NCI-H1092 (cell line): ENCODE data around the gene DMD.

Source experiments
- DNase-seq: peaks from one replicate; lab custom pipeline; 2025; lab: John Stamatoyannopoulos, UW

DMD gene

GRCh38 chrX:31858915-31859314, 1352.4 kb downstream of the DMD start:
- no peak for DNase-seq

DNA sequence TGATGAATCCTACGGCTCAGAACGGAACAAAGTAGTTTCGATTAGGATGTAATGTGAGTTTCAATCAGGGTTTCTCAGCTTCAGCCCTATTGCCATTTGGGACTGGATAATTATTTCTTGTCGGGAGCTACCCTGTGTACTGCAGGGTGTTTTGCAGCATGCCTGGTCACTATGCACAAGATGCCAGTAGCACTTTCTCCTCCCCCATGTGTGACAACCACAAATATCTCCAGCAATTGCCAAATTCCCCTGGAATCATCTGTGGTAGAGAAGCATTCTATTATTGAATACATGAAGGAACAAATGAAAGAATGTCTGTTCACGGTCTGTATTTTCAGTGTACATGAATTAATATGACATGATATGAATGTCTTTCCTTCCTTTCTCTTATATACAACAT, 1356.6 kb downstream of the DMD start:
- DNase-seq = no peak

DNA sequence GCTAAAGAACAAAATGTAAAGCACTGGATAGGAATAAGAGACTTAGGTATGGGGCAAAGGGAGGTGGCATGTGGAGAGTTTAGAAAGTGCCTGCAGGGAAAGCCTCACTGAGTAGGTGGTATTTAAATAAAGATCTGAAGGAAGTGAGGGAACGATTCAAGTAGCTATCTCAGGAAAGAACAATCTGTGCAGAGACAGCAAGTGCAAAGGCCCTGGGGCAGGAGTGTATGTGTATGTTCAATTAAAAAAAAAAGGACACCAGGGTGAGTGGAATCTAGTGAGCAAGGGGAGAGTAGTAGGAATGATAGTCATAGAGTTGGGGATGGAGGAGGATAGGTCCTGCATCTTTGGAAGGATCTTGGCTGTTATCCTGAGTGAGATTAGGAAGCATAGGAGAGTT, 1359.6 kb downstream of the DMD start:
- no peak for DNase-seq

- DNase-seq = no peak
Observed at GRCh38 chrX:31847773-31848172, 1363.6 kb downstream of the DMD start.

DNA sequence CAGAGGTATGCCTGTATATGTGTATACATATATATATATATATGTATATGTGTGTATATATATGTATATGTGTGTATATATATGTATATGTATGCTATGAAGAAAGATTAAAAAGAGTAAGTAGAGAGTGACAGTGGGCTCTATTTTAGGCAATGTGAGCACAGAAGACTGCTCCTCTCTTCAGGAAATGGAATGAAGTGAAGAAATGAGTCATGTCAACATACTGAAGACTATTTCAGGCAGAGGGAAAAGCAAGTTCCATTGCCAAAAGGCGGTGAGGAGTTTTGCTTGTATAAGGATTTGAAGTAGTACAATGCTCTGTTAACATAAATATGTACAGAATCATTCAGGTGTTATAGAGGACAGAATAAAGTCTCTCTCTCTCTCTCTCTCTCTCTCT, 1366.3 kb downstream of the DMD start:
- no peak for DNase-seq

GRCh38 chrX:31838617-31839016, 1372.7 kb downstream of the DMD start:
- no peak for DNase-seq

DNA sequence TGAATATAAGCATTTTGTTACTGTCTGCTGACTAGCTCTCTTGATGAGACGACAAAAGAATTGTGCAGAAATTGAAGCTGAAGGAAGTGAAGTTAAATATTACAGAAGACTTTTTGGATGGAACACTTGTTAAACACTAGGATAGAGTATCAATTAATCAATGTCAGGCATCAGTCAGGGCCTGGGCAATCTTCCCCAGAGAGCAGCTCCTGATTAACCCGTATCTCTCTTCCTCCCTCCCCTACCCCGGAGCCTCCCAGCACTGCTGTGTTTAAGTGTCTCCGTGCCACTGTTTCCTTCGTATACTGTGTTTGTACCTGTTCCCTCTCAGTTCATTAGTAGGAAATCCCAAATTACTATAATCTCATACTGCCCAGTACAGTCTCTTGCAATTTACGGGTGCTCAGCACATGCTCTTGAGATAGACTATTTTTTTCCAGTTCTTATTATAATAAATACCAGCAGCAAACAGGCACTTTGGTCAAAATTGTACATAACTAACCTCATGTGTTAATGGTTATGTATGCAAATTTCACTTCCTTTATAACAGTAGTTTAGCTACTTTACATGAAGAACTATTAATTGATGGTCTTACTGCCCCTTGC, 1373.8 kb downstream of the DMD start:
- no peak for DNase-seq

DNA sequence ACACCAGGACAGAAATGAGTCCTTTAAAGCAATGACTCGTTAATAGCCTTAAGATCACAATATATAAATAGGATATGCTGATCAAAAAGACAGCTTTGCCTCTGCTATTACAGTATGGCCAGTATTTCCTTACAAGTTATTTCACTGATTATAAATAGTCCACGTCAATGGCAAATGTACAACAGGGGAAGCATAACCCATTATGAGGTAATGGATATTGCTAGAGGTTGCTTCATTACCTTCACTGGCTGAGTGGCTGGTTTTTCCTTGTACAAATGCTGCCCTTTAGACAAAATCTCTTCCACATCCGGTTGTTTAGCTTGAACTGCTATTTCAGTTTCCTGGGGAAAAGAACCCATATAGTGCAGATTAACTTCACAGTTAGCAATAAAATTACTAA, 1374.9 kb downstream of the DMD start:
- no peak for DNase-seq

DNA sequence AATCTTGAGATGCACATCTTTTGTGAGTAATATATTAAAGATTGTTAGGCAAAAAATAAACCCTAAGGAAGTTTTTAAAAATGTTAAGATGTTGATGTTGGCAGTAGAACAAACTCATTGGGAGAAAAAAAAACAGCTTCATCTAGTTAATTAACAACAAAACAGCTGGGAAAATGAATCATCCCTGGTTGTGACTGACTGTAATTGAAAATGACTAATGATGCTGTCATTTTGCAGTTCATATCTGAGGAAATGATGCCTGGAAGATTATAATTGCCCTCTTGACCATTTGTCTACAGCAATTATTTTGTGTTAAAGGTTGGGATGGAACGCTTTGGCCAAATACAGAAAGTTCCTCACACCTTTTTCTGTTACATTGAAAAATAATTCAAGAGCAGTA, 1379.1 kb downstream of the DMD start:
- no peak for DNase-seq

GRCh38 chrX:31820430-31821210, 1390.7 kb downstream of the DMD start:
- DNase-seq = no peak

- DNase-seq = no peak
Observed at GRCh38 chrX:31819455-31819854, 1391.9 kb downstream of the DMD start.

- DNase-seq = no peak
Observed at GRCh38 chrX:31811106-31811505, 1400.2 kb downstream of the DMD start.

DNA sequence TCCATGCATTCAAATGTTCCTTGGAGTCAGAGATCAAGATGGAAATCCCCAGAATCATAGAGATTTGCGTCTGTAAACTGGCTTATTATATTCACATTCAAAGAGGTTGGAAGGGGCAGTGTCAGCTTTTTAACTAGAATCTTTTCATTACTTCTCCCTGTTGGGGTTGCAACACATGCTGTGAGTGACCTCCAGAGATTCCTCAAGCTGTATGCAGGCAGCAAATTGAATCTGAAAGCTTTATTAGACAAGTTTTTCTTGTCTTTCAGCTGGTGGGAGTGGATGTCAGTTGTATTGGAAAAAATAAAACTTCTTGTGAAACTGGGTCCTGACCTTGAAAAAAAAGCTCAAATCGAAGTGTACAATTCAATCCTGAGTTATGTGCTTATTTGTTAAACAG, 1403.0 kb downstream of the DMD start:
- DNase-seq = no peak

DNA sequence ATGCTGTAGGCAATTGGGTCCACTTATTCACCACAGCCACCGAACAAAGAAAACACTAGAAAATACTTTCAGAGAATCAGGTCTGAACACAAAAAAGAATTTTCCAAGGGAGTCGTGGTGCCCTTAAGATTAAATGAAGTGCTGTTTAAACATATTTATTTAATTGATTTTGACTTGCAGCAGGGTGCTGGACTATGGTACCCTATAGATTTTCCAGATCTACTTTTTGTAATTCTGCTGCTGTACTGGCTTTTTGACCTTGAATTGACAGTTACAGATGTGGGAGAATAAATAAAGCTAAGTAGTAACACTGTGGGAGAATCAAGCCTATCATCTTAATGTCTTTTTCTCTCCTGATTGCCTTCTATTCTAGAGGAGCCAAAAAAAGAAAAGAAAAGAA, 1404.2 kb downstream of the DMD start:
- DNase-seq = no peak

- DNase-seq = no peak
Observed at GRCh38 chrX:31805781-31806180, 1405.6 kb downstream of the DMD start.

DNA sequence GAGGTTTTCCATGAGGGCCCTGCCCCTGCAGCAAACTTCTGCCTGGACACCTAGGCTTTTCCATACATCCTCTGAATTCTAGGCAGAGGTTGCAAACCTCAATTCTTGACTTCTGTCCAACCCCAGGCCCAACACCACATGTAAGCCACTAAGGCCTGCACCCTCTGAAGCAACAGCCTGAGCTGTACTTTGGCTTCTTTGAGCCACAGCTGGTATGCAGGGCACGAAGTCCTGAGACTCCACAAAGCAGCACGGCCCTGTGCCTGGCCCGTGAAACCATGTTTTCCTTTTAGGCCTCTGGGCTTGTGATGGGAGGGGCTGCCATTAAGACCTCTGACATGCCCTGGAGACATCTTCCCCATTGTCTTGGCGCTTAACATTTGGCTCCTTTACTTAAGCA, 1411.1 kb downstream of the DMD start:
- no peak for DNase-seq

DNA sequence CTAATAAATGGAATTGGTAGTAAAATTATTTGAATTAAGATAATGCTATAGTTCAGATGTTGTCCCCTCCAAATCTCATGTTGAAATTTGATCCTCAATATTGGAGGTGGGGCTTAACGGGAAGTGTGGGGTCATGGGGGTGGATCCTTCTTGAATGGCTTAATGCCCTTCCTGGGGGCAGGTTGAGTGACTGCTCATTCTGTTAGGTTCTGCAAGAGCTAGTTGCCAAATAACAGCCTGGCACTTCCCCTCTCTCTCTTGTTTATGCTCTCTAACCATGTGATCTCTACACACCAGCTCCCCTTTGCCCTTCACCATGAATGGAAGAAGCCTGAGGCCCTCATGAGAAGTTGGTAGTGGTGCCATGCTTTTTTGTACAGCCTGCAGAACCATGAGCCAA, 1414.7 kb downstream of the DMD start:
- DNase-seq = no peak

DNA sequence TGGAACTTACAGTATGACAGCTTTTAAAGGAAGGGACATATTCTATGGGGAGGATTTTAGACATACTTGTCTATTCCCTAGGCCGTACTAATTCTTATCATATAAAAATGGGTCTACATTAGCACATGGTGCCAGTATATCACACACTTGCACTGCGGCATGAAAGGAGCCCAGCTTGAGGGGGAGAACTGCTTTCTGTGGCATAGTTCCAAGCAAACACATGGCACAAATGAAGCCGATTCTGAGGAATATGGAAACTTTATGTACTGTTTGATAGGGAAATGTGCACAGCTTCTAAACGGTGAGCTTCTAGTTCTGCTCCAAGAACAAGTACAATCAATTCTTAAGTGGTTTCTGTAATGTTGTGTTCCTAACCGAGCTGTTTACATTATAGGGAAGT, 1463.9 kb downstream of the DMD start:
- no peak for DNase-seq

DNA sequence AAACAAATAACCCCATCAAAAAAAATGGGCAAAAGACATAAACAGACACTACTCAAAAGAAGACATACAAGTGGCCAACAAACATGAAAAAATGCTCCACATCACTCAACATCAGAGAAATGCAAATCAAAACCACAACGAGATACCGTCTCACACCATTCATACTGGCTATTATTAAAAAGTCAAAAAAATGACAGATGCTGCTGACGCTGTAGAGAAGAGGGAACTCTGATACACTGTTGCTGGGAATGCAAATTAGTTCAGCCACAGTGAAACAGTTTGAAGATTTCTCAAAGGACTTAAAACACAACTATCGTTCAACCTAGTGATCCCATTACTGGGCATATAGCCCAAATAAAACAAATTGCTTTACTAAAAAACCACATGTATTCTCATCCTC, 1468.3 kb downstream of the DMD start:
- no peak for DNase-seq

- DNase-seq = no peak
Observed at GRCh38 chrX:31717474-31717873, 1493.9 kb downstream of the DMD start.

DNA sequence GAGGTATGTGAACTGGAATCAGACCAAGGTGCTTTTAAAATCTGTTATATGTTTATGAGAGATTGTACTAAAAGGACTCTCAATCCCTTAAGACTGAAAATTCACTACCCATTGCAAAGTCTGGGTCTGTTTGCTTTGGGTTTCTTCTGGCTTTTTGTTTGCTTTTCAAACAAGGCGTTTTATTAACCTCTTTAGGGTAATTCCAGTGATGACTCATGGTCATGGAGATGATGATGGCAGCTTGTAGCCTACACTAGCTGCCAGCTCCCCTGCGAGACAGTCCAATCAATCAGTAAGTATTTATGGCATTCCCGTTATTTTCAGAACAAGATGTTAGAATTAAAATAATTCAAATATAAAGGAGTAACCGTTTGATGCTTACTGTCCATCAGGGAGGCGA, 1495.7 kb downstream of the DMD start:
- no peak for DNase-seq

GRCh38 chrX:31714797-31715196, 1496.6 kb downstream of the DMD start:
- no peak for DNase-seq

DNA sequence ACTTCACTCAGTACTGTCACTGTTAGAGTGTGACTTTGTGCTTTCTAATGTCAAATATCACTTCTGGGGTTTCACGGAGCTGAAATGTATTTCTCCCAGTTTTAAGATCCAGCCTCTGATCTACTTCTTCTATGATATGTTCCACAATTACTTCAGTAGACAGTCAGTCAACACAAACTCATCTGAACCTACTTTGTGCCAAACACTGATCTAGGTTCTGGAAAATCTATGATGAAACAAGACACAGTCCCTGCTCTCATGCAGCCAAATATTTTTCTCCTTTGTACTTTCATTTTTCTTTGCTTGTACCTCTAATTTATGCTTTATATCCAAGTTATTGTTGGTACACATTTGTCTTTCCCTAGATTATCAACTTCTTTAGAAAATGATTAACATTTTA, 1498.2 kb downstream of the DMD start:
- DNase-seq = no peak

DNA sequence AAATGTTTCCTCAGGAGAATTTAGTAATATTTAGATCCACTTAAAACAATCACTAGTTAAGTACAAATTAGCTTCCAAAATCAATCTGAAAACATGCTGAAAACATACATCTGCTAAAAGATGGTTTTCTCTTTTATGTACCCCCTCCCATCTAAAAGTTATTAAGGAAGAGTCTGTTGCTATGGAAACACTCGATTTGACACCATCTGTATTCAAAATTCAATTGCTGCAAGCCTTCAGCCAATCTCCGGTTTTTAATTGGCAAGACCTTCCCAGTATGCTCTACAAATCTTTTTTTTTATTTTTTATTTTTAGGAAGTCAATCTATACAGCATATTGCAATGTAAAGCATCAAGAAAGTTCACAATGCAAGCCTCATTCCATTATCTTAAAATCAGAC, 1500.2 kb downstream of the DMD start:
- no peak for DNase-seq
